Esophagus squamous epithelium (tissue), 4 donors: ENCODE measurements around the gene FAM114A1.

Source experiments
- POLR2A ChIP-seq, 4 donors: fragments of 450-650 bp; IDR thresholded peaks; one replicate each; pipeline ENCODE4 v1.6.1; 2017; ENCODE audit warnings: antibody characterized with exemption in 4 of 4, mild to moderate bottlenecking in 4 of 4, moderate library complexity in 3 of 4
- TF ChIP-seq, protein P1 (sequence below), 6 experiments: fragments of 450-650 bp in 4 of 6; fragments of 200-600 bp in 2 of 6; sonication (generic) in 2 of 6; IDR thresholded peaks; one replicate each; pipeline ENCODE4 v1.5.1; 2016 to 2019; ENCODE audit warnings: antibody characterized with exemption in 6 of 6, mild to moderate bottlenecking in 4 of 6, moderate library complexity in 4 of 6

GRCh38 chr4:38858097-38858420 lies 9.5 kb upstream of the FAM114A1 start:
- TF ChIP-seq, protein P1, sequence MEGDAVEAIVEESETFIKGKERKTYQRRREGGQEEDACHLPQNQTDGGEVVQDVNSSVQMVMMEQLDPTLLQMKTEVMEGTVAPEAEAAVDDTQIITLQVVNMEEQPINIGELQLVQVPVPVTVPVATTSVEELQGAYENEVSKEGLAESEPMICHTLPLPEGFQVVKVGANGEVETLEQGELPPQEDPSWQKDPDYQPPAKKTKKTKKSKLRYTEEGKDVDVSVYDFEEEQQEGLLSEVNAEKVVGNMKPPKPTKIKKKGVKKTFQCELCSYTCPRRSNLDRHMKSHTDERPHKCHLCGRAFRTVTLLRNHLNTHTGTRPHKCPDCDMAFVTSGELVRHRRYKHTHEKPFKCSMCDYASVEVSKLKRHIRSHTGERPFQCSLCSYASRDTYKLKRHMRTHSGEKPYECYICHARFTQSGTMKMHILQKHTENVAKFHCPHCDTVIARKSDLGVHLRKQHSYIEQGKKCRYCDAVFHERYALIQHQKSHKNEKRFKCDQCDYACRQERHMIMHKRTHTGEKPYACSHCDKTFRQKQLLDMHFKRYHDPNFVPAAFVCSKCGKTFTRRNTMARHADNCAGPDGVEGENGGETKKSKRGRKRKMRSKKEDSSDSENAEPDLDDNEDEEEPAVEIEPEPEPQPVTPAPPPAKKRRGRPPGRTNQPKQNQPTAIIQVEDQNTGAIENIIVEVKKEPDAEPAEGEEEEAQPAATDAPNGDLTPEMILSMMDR (IDR thresholded peaks at IDR 0.05), result no peak
- no peak for TF ChIP-seq POLR2A (IDR thresholded peaks at IDR 0.05)
